PC-3 (cell line): ENCODE data around the gene NOS1.

Experiments
- CTCF ChIP-seq: fragments of 300-600 bp; sonication (generic); conservative IDR thresholded peaks from 2 replicates; pipeline ENCODE4 v1.5.1; 2017; ENCODE audit warnings: antibody characterized with exemption, low read depth, mild to moderate bottlenecking, low read length
- EZH2phosphoT487 ChIP-seq: fragments of 300-600 bp; sonication (generic); IDR thresholded peaks from 2 replicates; pipeline ENCODE4 v1.6.1; 2018; ENCODE audit warnings: mild to moderate bottlenecking, antibody characterized with exemption, low read length, borderline replicate concordance

DNA sequence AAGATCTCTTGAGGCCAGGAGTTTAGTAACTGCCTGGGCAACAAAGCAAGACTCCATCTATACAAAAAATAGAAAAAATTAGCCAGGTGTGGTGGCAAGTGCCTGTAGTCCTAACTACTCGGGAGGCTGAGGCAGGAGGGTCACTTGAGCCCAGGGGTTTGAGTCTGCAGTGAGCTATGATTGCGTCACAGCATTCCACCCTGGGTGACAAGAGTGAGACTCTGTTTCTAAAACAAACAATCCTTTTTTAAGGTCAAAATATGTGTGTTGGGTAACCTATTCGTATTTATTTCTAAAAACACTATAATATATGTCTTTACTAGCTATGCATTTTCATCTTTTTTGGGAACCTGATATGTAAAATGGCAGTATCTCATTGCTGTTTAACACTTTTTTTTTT is 178.6 kb downstream of the NOS1 start:
- TF ChIP-seq CTCF: no peak
- no peak for TF ChIP-seq EZH2phosphoT487
